H1 (cell line): ENCODE results near the gene ALLC. TPM values are rescaled to one million over a fixed set of nuclear protein-coding genes. Genes with fewer than 3 reads are reported as not detected.

ENCODE experiments used
- CTCF ChIA-PET: fragments of 300-600 bp; sonication (Branson Sonifier 250); formaldehyde crosslinking; loops from one replicate; lab custom pipeline; 2021; ENCODE audit not compliant: partially characterized antibody; lab: Charles Lee
- POLR2A ChIA-PET: fragments of 300-600 bp; sonication (Branson Sonifier 250); formaldehyde crosslinking; loops from one replicate; lab custom pipeline; 2021; ENCODE audit warnings: inconsistent platforms; ENCODE audit not compliant: partially characterized antibody; lab: Charles Lee
- DNase-seq, 2 experiments: peaks; one replicate each; pipeline versions ENCODE4 v3.0.0 to v3.0.0-alpha.2; 2010 to 2022; ENCODE audit warnings: low spot score in 2 of 2, low read depth in 1 of 2, mixed read lengths in 1 of 2
- FAIRE-seq: peaks from 2 replicates; lab custom pipeline; 2011; peaks lifted over from hg19 to GRCh38; lab: Jason Lieb, UNC
- H2AFZ ChIP-seq: 2 replicates; pipeline ENCODE4 v1.8.1; 2012; ENCODE audit warnings: low read length, inconsistent platforms
- H2AK5ac ChIP-seq: 2 replicates; pipeline ENCODE4 v1.6.1; 2013; ENCODE audit warnings: low read depth, low read length
- H2BK120ac ChIP-seq: replicated peaks from 2 replicates; pipeline ENCODE3; 2013; ENCODE audit warnings: low read depth, low read length, inconsistent platforms
- H2BK12ac ChIP-seq: 2 replicates; pipeline ENCODE4 v1.6.1; 2013; ENCODE audit warnings: low read depth, low read length
- H2BK15ac ChIP-seq: 2 replicates; pipeline ENCODE4 v1.6.1; 2013; ENCODE audit warnings: low read length
- H2BK20ac ChIP-seq: 2 replicates; pipeline ENCODE4 v1.6.1; 2013; ENCODE audit warnings: low read length
- H2BK5ac ChIP-seq: 2 replicates; pipeline ENCODE4 v1.6.1; 2013; ENCODE audit warnings: low read depth, low read length
- H3K14ac ChIP-seq: 2 replicates; pipeline ENCODE4 v1.6.1; 2013; ENCODE audit warnings: inconsistent platforms; ENCODE audit not compliant: insufficient read length
- H3K18ac ChIP-seq: 2 replicates; pipeline ENCODE4 v1.6.1; 2013; ENCODE audit warnings: low read length; ENCODE audit errors: extremely low read depth
- H3K23ac ChIP-seq: 2 replicates; pipeline ENCODE4 v1.6.1; 2013; ENCODE audit warnings: inconsistent platforms; ENCODE audit not compliant: insufficient read length
- H3K23me2 ChIP-seq: 2 replicates; pipeline ENCODE4 v1.6.1; 2013; ENCODE audit warnings: low read depth, low read length
- H3K27ac ChIP-seq: 2 replicates; pipeline ENCODE4 v1.6.1; 2011; ENCODE audit warnings: low read depth, low read length, inconsistent platforms
- H3K27me3 ChIP-seq, 4 experiments: replicated peaks in 1 of 4; 1 replicate in 1 of 4; 2 replicates in 3 of 4; pipeline versions ENCODE4 v1.6.1 to v1.8.1; 2011 to 2013; ENCODE audit warnings: low read length in 3 of 4, mild to moderate bottlenecking in 3 of 4, inconsistent platforms in 2 of 4, mixed read lengths in 2 of 4, moderate library complexity in 1 of 4; ENCODE audit not compliant: control insufficient read depth in 3 of 4, insufficient read depth in 3 of 4; ENCODE audit errors: extremely low read depth in 1 of 4
- H3K36me3 ChIP-seq, 4 experiments: 2 replicates each; pipeline versions ENCODE4 v1.6.1 to v1.8.1; 2011 to 2013; ENCODE audit warnings: mild to moderate bottlenecking in 4 of 4, low read length in 3 of 4, moderate library complexity in 2 of 4, control low read depth in 1 of 4, inconsistent platforms in 1 of 4; ENCODE audit not compliant: insufficient read depth in 4 of 4, control insufficient read depth in 2 of 4
- H3K4ac ChIP-seq: replicated peaks from 2 replicates; pipeline ENCODE3; 2013; ENCODE audit warnings: low read length, low read depth, mixed read lengths, inconsistent platforms; ENCODE audit not compliant: insufficient read length
- H3K4me1 ChIP-seq, 4 experiments: replicated peaks in 1 of 4; 1 replicate in 1 of 4; 2 replicates in 3 of 4; pipeline versions ENCODE4 v1.6.1 to v1.8.1; 2011 to 2013; ENCODE audit warnings: low read length in 3 of 4, inconsistent platforms in 2 of 4, mixed read lengths in 1 of 4; ENCODE audit not compliant: insufficient read depth in 4 of 4, control insufficient read depth in 3 of 4
- H3K4me2 ChIP-seq, 2 experiments: 2 replicates each; pipeline versions ENCODE4 v1.6.1 to v1.8.1; 2011 to 2013; ENCODE audit warnings: low read depth in 2 of 2, low read length in 2 of 2, control low read depth in 1 of 2, inconsistent platforms in 1 of 2, mild to moderate bottlenecking in 1 of 2; ENCODE audit not compliant: insufficient read depth in 1 of 2
- H3K4me3 ChIP-seq, 4 experiments: fragments of 200-600, 300-600 bp in 1 of 4; sonication (generic), shearing (Covaris generic), sonication (Bioruptor Twin) in 1 of 4; 2 replicates each; pipeline versions ENCODE4 v1.5.1 to v1.8.1; 2011 to 2016; ENCODE audit warnings: low read length in 4 of 4, low read depth in 3 of 4, control low read depth in 2 of 4, inconsistent platforms in 2 of 4, mild to moderate bottlenecking in 2 of 4, mixed read lengths in 1 of 4, moderate library complexity in 1 of 4; ENCODE audit not compliant: insufficient read depth in 2 of 4; ENCODE audit errors: extremely low read depth in 1 of 4
- H3K56ac ChIP-seq: replicated peaks from 2 replicates; pipeline ENCODE3; 2013; ENCODE audit warnings: low read depth, mild to moderate bottlenecking, mixed read lengths, low read length, inconsistent platforms; ENCODE audit not compliant: insufficient read length
- H3K79me1 ChIP-seq: 2 replicates; pipeline ENCODE4 v1.6.1; 2013; ENCODE audit warnings: low read depth, low read length, control low read depth
- H3K79me2 ChIP-seq, 2 experiments: 2 replicates each; pipeline versions ENCODE4 v1.6.1 to v1.8.1; 2012 to 2013; ENCODE audit warnings: low read length in 2 of 2, mild to moderate bottlenecking in 2 of 2, inconsistent platforms in 1 of 2; ENCODE audit not compliant: insufficient read depth in 2 of 2, control insufficient read depth in 1 of 2
- H3K9ac ChIP-seq, 4 experiments: replicated peaks in 1 of 4; 1 replicate in 1 of 4; 2 replicates in 3 of 4; pipeline versions ENCODE4 v1.6.1 to v1.8.1; 2011 to 2013; ENCODE audit warnings: low read depth in 3 of 4, low read length in 3 of 4, control low read depth in 2 of 4, mild to moderate bottlenecking in 2 of 4, moderate library complexity in 2 of 4, inconsistent platforms in 1 of 4; ENCODE audit errors: extremely low read depth in 1 of 4
- H3K9me3 ChIP-seq, 2 experiments: 2 replicates each; pipeline versions ENCODE4 v1.6.1 to v1.8.1; 2012 to 2013; ENCODE audit warnings: mild to moderate bottlenecking in 2 of 2, moderate library complexity in 2 of 2, control low read depth in 1 of 2, inconsistent platforms in 1 of 2, low read depth in 1 of 2, low read length in 1 of 2, mixed read lengths in 1 of 2; ENCODE audit not compliant: insufficient read depth in 2 of 2
- H4K20me1 ChIP-seq, 2 experiments: replicated peaks in 1 of 2; 2 replicates each; pipeline versions ENCODE3 to v1.8.1; 2011 to 2013; ENCODE audit warnings: inconsistent platforms in 2 of 2, low read length in 2 of 2, mild to moderate bottlenecking in 1 of 2; ENCODE audit not compliant: insufficient read depth in 2 of 2, control insufficient read depth in 1 of 2
- H4K5ac ChIP-seq: 2 replicates; pipeline ENCODE4 v1.6.1; 2013; ENCODE audit warnings: low read length, low read depth, mixed read lengths, inconsistent platforms; ENCODE audit not compliant: insufficient read length
- H4K8ac ChIP-seq: 2 replicates; pipeline ENCODE4 v1.8.0; 2013; ENCODE audit warnings: mild to moderate bottlenecking, moderate library complexity, low read length, inconsistent platforms; ENCODE audit not compliant: insufficient read depth; ENCODE audit errors: extremely low read depth
- H4K91ac ChIP-seq: replicated peaks from 2 replicates; pipeline ENCODE3; 2013; ENCODE audit warnings: low read length, mixed read lengths, inconsistent platforms; ENCODE audit not compliant: insufficient read length
- WGBS, 2 experiments: shearing (Covaris generic) in 1 of 2; methylation state at CpG; one replicate each; pipeline versions ENCODE4 v1.1.6 to v1.1.7; 2013 to 2015; ENCODE audit warnings: low lambda C conversion rate in 2 of 2, mixed read lengths in 2 of 2, inconsistent platforms in 1 of 2, low coverage in 1 of 2, missing lambda C conversion rate in 1 of 2; ENCODE audit not compliant: insufficient replicate concordance in 2 of 2, insufficient coverage in 1 of 2, insufficient read length in 1 of 2; ENCODE audit errors: extremely low coverage in 1 of 2, missing lambda C conversion rate in 1 of 2; 5-methylcytosine and 5-hydroxymethylcytosine counted together
- polyA plus RNA-seq, 7 experiments: library from polyadenylated mRNA; depleted of rRNA in 3 of 7; stranded (reverse) in 5 of 7; unstranded in 2 of 7; fragments of >200 nt in 5 of 7; fragments of 200-250 nt in 2 of 7; gene quantifications; 1 replicate in 5 of 7; 2 replicates in 1 of 7; 4 replicates in 1 of 7; pipeline versions ENCODE4 v1.2.1 to v1.2.3, GENCODE V29; 2011 to 2013; ENCODE audit warnings: missing spikeins in 2 of 7, mixed read lengths in 2 of 7
- total RNA-seq: library from RNA; stranded (reverse); fragmentation: NEBNext Ultra II Directional; extraction: Animal tissue kit (Norgen Biotek cat#: 25700); gene quantifications from 2 replicates; pipeline ENCODE4 v1.2.1, GENCODE V29; 2021

ALLC gene
- total and polyA plus RNA-seq, 2 of the 8 experiments (the other 6 are each of a cell fraction or from before 2014, with no cell fraction given), result not detected

DNA sequence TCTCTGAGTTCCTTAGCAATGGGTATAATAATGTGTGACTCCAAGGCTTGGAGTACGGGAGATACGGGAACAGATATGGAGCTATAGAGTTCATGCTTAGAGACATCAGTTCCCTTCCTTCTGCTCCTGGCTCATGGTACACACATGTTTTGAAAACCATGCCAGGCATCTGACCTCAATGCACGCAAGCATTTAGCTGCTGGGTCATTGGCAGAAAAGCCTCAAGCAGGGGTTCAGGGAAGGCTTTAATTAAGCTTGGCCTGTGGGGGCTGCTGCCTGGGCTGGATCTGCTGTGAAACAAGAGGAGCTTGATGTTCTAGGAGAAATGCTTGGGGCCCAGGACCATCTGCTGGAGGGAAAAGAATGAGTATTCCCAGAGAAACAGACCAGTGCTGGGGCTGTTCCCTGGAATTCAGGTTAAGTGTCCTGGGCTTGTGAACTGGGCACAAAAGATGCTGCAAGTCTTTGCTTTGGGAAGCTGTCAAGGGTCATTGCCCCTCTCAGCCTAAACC lies 3.2 kb downstream of the ALLC start:
- H2BK120ac ChIP-seq, result peak overlapping the region; percentile 71
- no peak overlapping the region for H2BK5ac ChIP-seq
- FAIRE-seq, result no peak
- no peaks in the 10 kb centered on the region for H3K9me3 ChIP-seq
- no peak overlapping the region for H3K27ac ChIP-seq
- H2BK15ac ChIP-seq, result no peak overlapping the region
- no peak overlapping the region for H3K14ac ChIP-seq
- H3K23me2 ChIP-seq, result no peaks in the 10 kb centered on the region
- H3K9ac ChIP-seq, result no peak overlapping the region
- H3K4me3 ChIP-seq, result no peak overlapping the region
- H4K20me1 ChIP-seq, result no peaks in the 10 kb centered on the region
- no peak overlapping the region for H3K4me2 ChIP-seq
- no peaks in the 10 kb centered on the region for H3K79me2 ChIP-seq
- H3K4me1 ChIP-seq, result peaks cover 5 to 19% (median 9%) of the 10 kb centered on the region in 4 experiments; a peak in 5 of 7 replicates
- H2BK20ac ChIP-seq, result no peak overlapping the region
- H4K8ac ChIP-seq, result no peak overlapping the region
- 94% methylated on average over 3 of the region's 3 CpGs; no CpG with 5 or more reads in 1 of the 2 experiments for WGBS, 2 experiments
- no peak overlapping the region for H3K23ac ChIP-seq
- H3K36me3 ChIP-seq, result no peaks in the 10 kb centered on the region
- no peak overlapping the region for H3K56ac ChIP-seq
- H2BK12ac ChIP-seq, result no peak overlapping the region; the same call in 1 of the 2 replicates
- no peak overlapping the region for H3K4ac ChIP-seq
- ChIA-PET CTCF (interaction anchor here (0.7 to 1.5 kb wide), 5 partner anchors 9 to 158 kb away, joined by 3 to 5 read pairs (median 3); no protein-coding TSS in a partner anchor), POLR2A (interaction anchor here (1.3 kb wide), 1 partner anchor 8 kb away, joined by 4 read pairs; no protein-coding TSS in a partner anchor)
- no peaks in the 10 kb centered on the region for H3K27me3 ChIP-seq
- no peak for DNase-seq
- H2AK5ac ChIP-seq, result no peak overlapping the region
- no peaks in the 10 kb centered on the region for H3K79me1 ChIP-seq
- H3K18ac ChIP-seq, result no peak overlapping the region
- no peak overlapping the region for H2AFZ ChIP-seq
- H4K91ac ChIP-seq, result no peak overlapping the region
- no peak overlapping the region for H4K5ac ChIP-seq
